H7 (cell line): ENCODE measurements around the gene SERTAD1. TPM values are rescaled to one million over a fixed set of nuclear protein-coding genes. Genes with fewer than 3 reads are reported as not detected.
"Not testable (repeated sequence)": the region's sequence is repeated elsewhere in the genome, so short reads cannot be mapped to it uniquely, and the experiment has no call there.

Source experiments
- DNase-seq: peaks from one replicate; pipeline ENCODE4 v3.0.0; 2012
- H3K27me3 ChIP-seq: 2 replicates; pipeline ENCODE4 v1.6.0; 2011; ENCODE audit warnings: mild to moderate bottlenecking, low read length; ENCODE audit not compliant: control insufficient read depth, insufficient read depth
- H3K36me3 ChIP-seq: replicated peaks from 2 replicates; pipeline ENCODE4 v1.5.1; 2011; ENCODE audit warnings: low read length; ENCODE audit not compliant: control insufficient read depth, insufficient read depth
- H3K4me3 ChIP-seq: 2 replicates; pipeline ENCODE4 v1.5.1; 2011; ENCODE audit warnings: low read depth, mild to moderate bottlenecking, control low read depth, low read length, moderate library complexity; ENCODE audit not compliant: insufficient read depth
- total RNA-seq: library from RNA; depleted of rRNA; stranded (reverse); fragments of >200 nt; shearing (Covaris generic); gene quantifications from 2 replicates; pipeline ENCODE4 v1.2.3, GENCODE V29; 2014

SERTAD1 gene
- total RNA-seq, 1 experiment from 2014 or later, result 4.4 TPM

DNA sequence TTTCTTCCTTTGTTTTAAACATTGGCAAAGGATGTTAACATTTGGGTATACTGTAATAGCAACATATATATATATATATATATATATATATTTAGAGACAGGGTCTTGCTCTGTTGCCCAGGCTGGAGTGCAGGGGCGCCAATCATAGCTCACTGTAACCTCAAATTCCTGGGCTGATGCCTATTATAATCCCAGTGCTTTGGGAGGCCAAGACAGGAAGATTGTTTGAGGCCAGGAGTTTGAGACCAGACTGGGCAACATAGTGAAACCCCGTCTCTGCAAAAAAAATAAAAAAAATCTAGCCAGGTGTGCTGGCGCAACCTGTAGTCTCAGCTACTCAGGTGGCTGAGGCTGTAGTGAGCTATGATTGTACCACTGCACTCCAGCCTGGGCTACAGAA, 34.4 kb upstream of the SERTAD1 start:
- no peak overlapping the region for H3K4me3 ChIP-seq
- no peak for DNase-seq

DNA sequence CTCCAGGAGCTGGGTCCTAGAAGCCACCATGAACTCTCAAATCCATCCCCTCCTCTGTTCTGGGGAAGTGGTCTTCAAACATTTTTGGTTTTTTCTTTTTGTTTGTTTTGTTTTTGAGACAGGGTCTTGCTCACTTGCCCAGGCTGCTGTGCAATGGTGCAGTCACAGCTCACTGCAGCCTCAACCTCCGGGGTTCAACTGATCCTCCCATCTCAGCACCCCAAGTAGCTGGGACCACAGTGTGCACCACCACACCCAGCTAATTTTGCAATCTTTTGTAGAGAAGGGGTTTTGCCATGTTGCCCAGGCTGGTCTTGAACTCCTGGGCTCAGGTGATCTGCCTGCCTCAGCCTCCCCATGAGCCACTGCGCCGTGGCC, 32.8 kb upstream of the SERTAD1 start:
- no peak for DNase-seq
- Histone ChIP-seq H3K27me3 (no peaks in the 10 kb centered on the region), H3K36me3 (no peaks in the 10 kb centered on the region), H3K4me3 (no peak overlapping the region)

More for the DNA sequence above, 34.4 kb upstream of the SERTAD1 start:
- H3K36me3 ChIP-seq, result no peaks in the 10 kb centered on the region
- peaks cover 4% of the 10 kb centered on the region; the same call in 1 of the 2 replicates for H3K27me3 ChIP-seq

DNA sequence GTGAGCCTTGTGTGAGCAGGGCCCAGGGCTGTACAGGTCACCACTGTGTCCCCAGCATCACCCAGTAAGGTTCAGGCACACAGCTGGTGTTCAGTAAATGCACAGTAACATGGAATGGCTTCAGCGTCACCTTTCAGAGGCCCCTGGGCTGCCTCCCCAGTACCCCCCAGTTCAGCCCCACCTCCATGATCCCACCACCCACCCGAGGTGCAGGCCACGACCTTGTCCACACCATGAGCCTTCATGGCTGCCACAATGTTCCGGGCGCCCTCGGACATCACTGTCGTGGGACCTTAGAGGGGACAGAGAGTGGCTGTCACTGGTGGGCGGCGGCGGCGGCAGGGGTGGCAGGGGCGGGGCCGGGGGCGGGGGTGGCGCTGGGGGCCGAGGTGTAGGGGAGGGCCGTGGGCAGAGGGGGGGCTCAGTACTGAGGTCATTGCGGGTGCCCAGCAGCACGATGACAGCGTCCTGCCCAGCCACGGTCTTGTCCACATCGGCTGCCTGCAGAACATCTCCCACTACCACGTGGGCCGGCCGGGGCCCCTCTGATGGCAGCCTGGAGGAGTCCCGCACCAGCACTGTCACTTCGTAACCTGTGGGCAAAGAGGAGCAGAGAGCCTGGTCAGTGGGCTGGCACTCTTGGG, 32.3 kb upstream of the SERTAD1 start:
- H3K27me3 ChIP-seq, result no peaks in the 10 kb centered on the region
- H3K4me3 ChIP-seq, result no peak overlapping the region
- no peaks in the 10 kb centered on the region for H3K36me3 ChIP-seq
- DNase-seq, result no peak

DNA sequence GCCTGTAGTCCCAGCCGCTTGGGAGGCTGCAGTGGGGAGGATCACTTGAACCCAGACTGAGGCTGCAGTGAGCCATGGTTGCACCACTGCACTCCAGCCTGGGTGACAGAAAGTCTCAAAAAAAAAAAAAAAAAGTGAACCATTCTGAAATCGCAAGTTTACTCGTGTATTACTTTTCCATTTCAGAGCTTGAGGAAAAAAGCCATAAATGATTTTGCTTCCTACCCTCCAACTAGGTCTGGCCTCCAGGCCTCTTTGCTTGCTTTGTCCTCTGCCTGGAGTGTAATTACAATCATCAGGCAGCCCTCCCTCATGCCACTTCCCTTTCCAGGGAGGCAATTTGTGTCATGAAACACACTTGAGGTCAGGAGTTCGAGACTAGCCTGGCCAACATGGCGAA, 31.3 kb upstream of the SERTAD1 start:
- H3K4me3 ChIP-seq, result no peak overlapping the region
- no peaks in the 10 kb centered on the region for H3K36me3 ChIP-seq
- no peaks in the 10 kb centered on the region for H3K27me3 ChIP-seq
- DNase-seq, result no peak

GRCh38 chr19:40453943-40454342, 28.2 kb upstream of the SERTAD1 start:
- not testable (repeated sequence) for H3K36me3 ChIP-seq, H3K27me3 ChIP-seq, H3K4me3 ChIP-seq, DNase-seq

DNA sequence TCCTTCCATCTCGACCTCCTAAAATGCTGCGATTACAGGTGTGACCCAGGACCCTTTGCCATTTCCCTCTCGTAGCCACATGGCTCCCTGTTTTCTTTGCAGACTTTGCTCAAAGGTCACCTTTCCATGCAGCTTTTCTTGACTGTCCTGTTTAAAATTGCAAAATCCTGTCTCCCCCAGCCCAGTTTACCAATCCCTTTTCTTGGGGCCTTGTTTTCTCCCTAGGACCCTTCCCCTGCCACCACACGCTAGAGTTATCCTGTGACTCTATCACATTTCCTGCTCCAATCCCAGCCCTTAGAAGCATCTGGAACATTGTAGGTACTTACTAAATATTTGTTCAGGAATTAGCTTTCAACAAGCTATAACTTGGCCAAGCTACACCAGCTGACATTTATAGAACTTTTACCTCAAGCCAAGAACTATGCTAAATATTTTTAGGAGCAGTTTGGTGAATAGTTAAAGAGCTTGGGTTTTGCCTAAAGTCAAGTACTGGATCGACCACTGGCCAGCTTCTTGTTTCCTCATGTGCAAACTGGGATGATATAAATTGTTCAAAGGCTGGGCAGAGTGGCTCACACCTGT, 27.5 kb upstream of the SERTAD1 start:
- Histone ChIP-seq H3K36me3 (no peaks in the 10 kb centered on the region), H3K27me3 (no peaks in the 10 kb centered on the region), H3K4me3 (no peak overlapping the region)
- no peak for DNase-seq

GRCh38 chr19:40452016-40452415, 26.2 kb upstream of the SERTAD1 start:
- no peak for DNase-seq
- no peaks in the 10 kb centered on the region for H3K36me3 ChIP-seq
- H3K27me3 ChIP-seq, result no peaks in the 10 kb centered on the region
- H3K4me3 ChIP-seq, result no peak overlapping the region

DNA sequence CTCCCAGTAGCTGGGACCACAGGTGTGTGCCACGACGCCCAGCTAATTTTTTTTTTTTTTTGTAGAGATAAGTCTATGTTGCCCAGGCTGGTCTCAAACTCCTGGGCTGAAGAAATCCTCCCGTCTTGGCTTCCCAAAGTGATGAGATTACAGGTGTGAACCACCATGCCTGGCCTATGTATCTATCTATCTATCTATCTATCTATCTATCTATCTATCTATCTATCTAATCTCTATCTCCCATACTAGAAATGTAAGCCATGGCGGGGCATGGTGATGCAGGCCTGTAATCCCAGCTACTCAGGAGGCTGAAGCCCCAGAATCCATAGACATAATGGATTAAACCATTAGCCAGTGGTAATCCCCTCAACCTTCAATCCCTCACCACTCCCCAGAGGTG, 24.9 kb upstream of the SERTAD1 start:
- no peak overlapping the region for H3K4me3 ChIP-seq
- H3K27me3 ChIP-seq, result no peaks in the 10 kb centered on the region

DNA sequence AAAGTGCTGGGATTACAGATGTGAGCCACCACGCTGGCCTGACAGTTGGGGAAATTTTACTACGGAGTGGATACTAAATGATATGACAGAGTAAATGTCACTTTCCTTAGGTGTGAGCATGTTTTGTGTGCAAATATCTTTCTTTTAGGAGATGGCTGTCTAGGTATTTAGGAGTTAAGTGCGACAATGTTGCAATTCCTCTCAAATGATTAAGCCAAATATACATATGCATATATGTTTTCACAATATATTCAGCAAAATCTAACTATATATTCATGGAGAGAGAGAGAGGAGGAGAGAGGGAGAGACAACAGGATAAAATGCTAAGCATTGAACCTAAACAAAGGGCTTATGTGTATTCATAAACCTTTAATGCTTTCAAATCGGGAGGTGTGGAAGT, 23.7 kb upstream of the SERTAD1 start:
- H3K36me3 ChIP-seq, result no peaks in the 10 kb centered on the region
- no peak for DNase-seq
- H3K4me3 ChIP-seq, result no peak overlapping the region
- no peaks in the 10 kb centered on the region for H3K27me3 ChIP-seq

More for the DNA sequence above, 24.9 kb upstream of the SERTAD1 start:
- no peaks in the 10 kb centered on the region for H3K36me3 ChIP-seq
- no peak for DNase-seq

GRCh38 chr19:40446263-40446784, 20.5 kb upstream of the SERTAD1 start:
- DNase-seq, result no peak
- Histone ChIP-seq H3K36me3 (peaks cover 5% of the 10 kb centered on the region), H3K4me3 (no peak overlapping the region), H3K27me3 (no peaks in the 10 kb centered on the region)

GRCh38 chr19:40445780-40446262, 20.0 kb upstream of the SERTAD1 start:
- Histone ChIP-seq H3K4me3 (no peak overlapping the region), H3K27me3 (no peaks in the 10 kb centered on the region), H3K36me3 (peaks cover 10% of the 10 kb centered on the region)
- peak; percentile 75 for DNase-seq

GRCh38 chr19:40444825-40445312, 19.1 kb upstream of the SERTAD1 start:
- no peak for DNase-seq
- Histone ChIP-seq H3K36me3 (peaks cover 11% of the 10 kb centered on the region), H3K27me3 (no peaks in the 10 kb centered on the region), H3K4me3 (peak overlapping the region; percentile 41)

DNA sequence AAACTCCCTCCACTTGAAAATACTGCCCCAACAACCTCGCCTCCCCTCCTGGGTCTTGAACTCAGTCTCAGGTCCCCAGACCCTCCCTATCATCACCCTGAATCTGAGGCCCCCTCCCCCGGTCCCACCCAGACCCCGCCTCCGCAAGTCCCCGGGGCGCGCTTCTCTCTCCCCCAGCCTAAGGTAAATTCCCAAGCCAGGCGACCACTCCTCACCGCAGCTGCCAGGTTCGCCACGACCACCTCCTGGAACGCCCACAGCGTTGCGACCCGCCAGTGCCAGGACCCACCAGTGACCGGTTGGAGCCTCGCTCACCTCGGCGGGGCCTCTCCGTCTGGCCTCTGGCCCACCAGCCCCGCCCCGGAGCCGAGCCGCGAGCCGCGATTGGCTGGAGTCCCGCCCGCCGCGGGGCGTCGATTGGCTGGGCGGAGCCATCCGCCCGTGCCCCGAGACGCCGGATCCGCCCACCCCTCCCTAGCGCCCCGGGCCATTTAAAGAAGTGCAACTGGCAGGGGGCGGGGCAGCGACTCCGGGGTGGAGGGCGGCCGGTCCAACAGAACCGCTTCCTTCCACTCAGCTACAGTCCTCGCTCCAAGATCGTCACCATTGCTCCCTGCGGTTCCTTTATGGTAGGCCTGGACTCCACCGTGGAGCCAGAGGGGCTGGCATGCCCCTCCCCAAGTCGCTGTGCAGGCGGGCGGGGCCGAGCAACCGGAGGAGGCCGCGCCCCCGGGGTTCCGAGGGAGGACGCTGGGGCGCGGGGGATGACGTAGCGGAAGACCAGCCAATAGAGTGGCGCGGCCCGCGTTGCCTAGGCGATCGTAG, 18.4 kb upstream of the SERTAD1 start, which contains the start of gene SERTAD3:
Gene SERTAD3 (minus strand): TSS at position 336 of the 825 bp plus-strand sequence. CDS start 2,255 bp downstream, outside the sequence.
- peak; percentile 99 for DNase-seq
- Histone ChIP-seq H3K4me3 (peak within 1 kb of the TSS; percentile 89), H3K27me3 (no peaks in the 10 kb centered on the region), H3K36me3 (peaks cover 11% of the 10 kb centered on the region)

DNA sequence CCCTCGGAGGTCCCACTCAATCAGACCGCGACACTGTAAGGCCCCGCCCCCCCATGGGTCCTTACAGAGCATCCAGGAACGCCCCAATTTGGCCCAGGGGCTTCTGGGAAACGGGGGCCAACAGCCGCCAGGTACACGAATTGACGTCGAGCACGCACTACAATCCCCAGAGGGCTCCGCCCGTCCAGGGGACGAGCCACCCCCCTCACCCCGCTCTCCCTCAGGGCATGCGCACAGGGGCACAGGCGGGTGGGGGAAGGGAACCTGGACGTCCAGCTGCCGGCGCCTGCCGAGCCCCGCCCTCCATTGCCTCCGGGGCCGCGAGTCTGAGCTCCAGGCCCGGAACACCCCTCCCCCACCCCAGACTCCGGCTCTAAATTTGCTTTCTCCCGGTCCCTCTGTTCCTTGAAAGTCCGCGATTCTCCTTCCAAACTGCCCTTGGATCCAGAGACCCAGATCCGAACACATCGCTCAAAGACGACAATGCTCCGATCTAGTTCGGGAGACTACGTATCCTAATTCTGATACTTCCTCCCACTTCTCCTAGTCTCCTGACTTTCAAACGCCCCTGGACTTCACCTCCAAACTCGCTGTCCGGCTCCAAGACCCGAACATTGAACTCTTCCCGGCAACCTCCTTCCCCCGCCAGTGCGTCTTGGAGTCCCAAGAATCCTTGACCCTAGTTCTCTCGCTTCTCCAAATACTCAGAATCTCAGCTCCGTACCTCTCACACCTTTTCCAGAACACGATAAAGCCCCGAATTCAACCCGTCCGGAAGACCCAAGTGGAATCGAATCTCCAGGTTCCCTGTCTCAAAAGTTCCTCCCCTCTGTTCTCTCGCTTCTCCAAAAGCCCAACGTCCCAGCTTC, 17.6 kb upstream of the SERTAD1 start:
- DNase-seq, result peak; percentile 99

More for the DNA sequence above, 17.6 kb upstream of the SERTAD1 start:
- peak overlapping the region; percentile 89 for H3K4me3 ChIP-seq
- no peaks in the 10 kb centered on the region for H3K27me3 ChIP-seq
- H3K36me3 ChIP-seq, result peaks cover 11% of the 10 kb centered on the region
